A549 (cell line): Measurements from ENCODE around the gene RNU5D-1. TPM values are rescaled to one million over a fixed set of nuclear protein-coding genes. Genes with fewer than 3 reads are reported as not detected.

Experiments used
- ATAC-seq, 2 experiments: fragments of 200-7000 bp in 1 of 2; fragments of >200 bp in 1 of 2; cut with Nextera tagmentation in 1 of 2; cut with Tn5 transposase in 1 of 2; 3 replicates each; pipeline versions ENCODE4 v1.8.0 to v1.9.1; 2018 to 2020; ENCODE audit warnings: mild to moderate bottlenecking in 1 of 2, moderate library complexity in 1 of 2
- CTCF ChIA-PET: fragments of 300-600 bp; sonication (Branson Sonifier 250); formaldehyde crosslinking; extraction: SDS; loops from one replicate; lab custom pipeline; 2021; ENCODE audit warnings: antibody characterized with exemption, inconsistent platforms; lab: Yijun Ruan, JAX
- POLR2A ChIA-PET: fragments of 350-600 bp; formaldehyde crosslinking; extraction: SDS; loops from one replicate; lab custom pipeline; 2021; ENCODE audit warnings: antibody characterized with exemption, inconsistent platforms; lab: Yijun Ruan, JAX
- DNase-seq, 2 experiments: peaks; one replicate each; pipeline versions ENCODE4 v3.0.0 to v3.0.0-alpha.2; 2011 to 2016; ENCODE audit warnings: low read depth in 1 of 2, low spot score in 1 of 2
- FAIRE-seq: peaks from 2 replicates; lab custom pipeline; 2011; peaks lifted over from hg19 to GRCh38; lab: Jason Lieb, UNC
- H3K27ac ChIP-seq, 2 experiments: fragments of >200 bp; sonication (Bioruptor Twin); formaldehyde crosslinking; 3 replicates each; pipeline ENCODE4 v1.5.1; 2016 to 2017
- H3K4me1 ChIP-seq: fragments of >200 bp; sonication (Bioruptor Twin); formaldehyde crosslinking; 3 replicates; pipeline ENCODE4 v1.6.1; 2016
- H3K4me2 ChIP-seq: fragments of >200 bp; sonication (Bioruptor Twin); formaldehyde crosslinking; 3 replicates; pipeline ENCODE4 v1.6.1; 2016
- H3K4me3 ChIP-seq: fragments of >200 bp; sonication (Bioruptor Twin); formaldehyde crosslinking; 3 replicates; pipeline ENCODE4 v1.5.1; 2016
- H3K9me3 ChIP-seq: fragments of >200 bp; sonication (Bioruptor Twin); formaldehyde crosslinking; 3 replicates; pipeline ENCODE4 v1.6.1; 2016
- CHD2 ChIP-seq: fragments of 150-350 bp; IDR thresholded peaks from 2 replicates; pipeline ENCODE4 v1.6.1; 2014; ENCODE audit warnings: low read length; ENCODE audit not compliant: partially characterized antibody
- CHD4 ChIP-seq: fragments of 200-600 bp; sonication (generic); IDR thresholded peaks from 2 replicates; pipeline ENCODE4 v1.6.1; 2016; ENCODE audit warnings: antibody characterized with exemption, mild to moderate bottlenecking, borderline replicate concordance
- FOSB ChIP-seq: fragments of 250-450 bp; sonication (Bioruptor Pico); IDR thresholded peaks from 2 replicates; pipeline ENCODE4 v1.5.0; 2020; ENCODE audit warnings: mild to moderate bottlenecking, moderate library complexity
- FOXS1 ChIP-seq: fragments of 250-450 bp; sonication (Bioruptor Pico); IDR thresholded peaks from 2 replicates; pipeline ENCODE4 v1.5.0; 2020; ENCODE audit warnings: mild to moderate bottlenecking, moderate library complexity
- GATA3 ChIP-seq: IDR thresholded peaks from 2 replicates; pipeline ENCODE4 v1.6.1; 2012; ENCODE audit warnings: borderline replicate concordance
- HEYL ChIP-seq: fragments of 250-450 bp; sonication (Bioruptor Pico); IDR thresholded peaks from 2 replicates; pipeline ENCODE4 v1.8.0; 2021; ENCODE audit warnings: mild to moderate bottlenecking, moderate library complexity
- HOXB5 ChIP-seq: fragments of 250-450 bp; sonication (Bioruptor Pico); IDR thresholded peaks from 2 replicates; pipeline ENCODE4 v1.5.0; 2020; ENCODE audit warnings: mild to moderate bottlenecking, moderate library complexity
- KDM1A ChIP-seq: fragments of 200-600 bp; sonication (generic); IDR thresholded peaks from 2 replicates; pipeline ENCODE4 v1.6.1; 2016; ENCODE audit warnings: low read depth, mild to moderate bottlenecking
- MYC ChIP-seq: IDR thresholded peaks from 2 replicates; pipeline ENCODE4 v1.6.1; 2012; ENCODE audit warnings: mild to moderate bottlenecking, inconsistent platforms, low read length, improper control_type of control experiment, borderline replicate concordance
- NPAS2 ChIP-seq: fragments of 250-450 bp; sonication (Bioruptor Pico); IDR thresholded peaks from 2 replicates; pipeline ENCODE4 v1.8.0; 2022; ENCODE audit warnings: mild to moderate bottlenecking, moderate library complexity, borderline replicate concordance
- NR3C1 ChIP-seq: fragments of >200 bp; sonication (Bioruptor Twin); formaldehyde crosslinking; IDR thresholded peaks from 3 replicates; pipeline ENCODE4 v1.6.1; 2017
- PBX3 ChIP-seq: IDR thresholded peaks from 2 replicates; pipeline ENCODE4 v1.6.1; 2012
- RAD21 ChIP-seq, 2 experiments: fragments of >200 bp in 1 of 2; sonication (Bioruptor Twin) in 1 of 2; formaldehyde crosslinking in 1 of 2; IDR thresholded peaks in 1 of 2; conservative IDR thresholded peaks in 1 of 2; 2 replicates in 1 of 2; 3 replicates in 1 of 2; pipeline ENCODE4 v1.6.1; 2012 to 2018; ENCODE audit warnings: inconsistent platforms in 1 of 2
- RARB ChIP-seq: fragments of 250-450 bp; sonication (Bioruptor Pico); IDR thresholded peaks from 2 replicates; pipeline ENCODE4 v1.8.0; 2021; ENCODE audit warnings: mild to moderate bottlenecking, moderate library complexity
- RNF2 ChIP-seq: fragments of 200-600 bp; sonication (generic); IDR thresholded peaks from 2 replicates; pipeline ENCODE4 v1.6.1; 2016; ENCODE audit warnings: low read depth, mild to moderate bottlenecking, antibody characterized with exemption, moderate library complexity, borderline replicate concordance
- SMC3 ChIP-seq: fragments of >200 bp; sonication (Bioruptor Twin); formaldehyde crosslinking; IDR thresholded peaks from 3 replicates; pipeline ENCODE4 v1.6.1; 2018; ENCODE audit warnings: inconsistent platforms
- SREBF2 ChIP-seq: fragments of 450-650 bp; IDR thresholded peaks from 2 replicates; pipeline ENCODE4 v1.6.1; 2014; ENCODE audit warnings: mild to moderate bottlenecking, moderate library complexity
- ZC3H11A ChIP-seq: fragments of 450-650 bp; IDR thresholded peaks from 2 replicates; pipeline ENCODE4 v1.6.1; 2014; ENCODE audit warnings: antibody characterized with exemption, mild to moderate bottlenecking
- WGBS: methylation state at CpG from one replicate; pipeline ENCODE4 v1.1.6; 2017; ENCODE audit errors: missing lambda C conversion rate; 5-methylcytosine and 5-hydroxymethylcytosine counted together
- polyA plus RNA-seq, 4 experiments: library from polyadenylated mRNA; depleted of rRNA in 3 of 4; stranded (reverse); fragments of >200 nt; fragmentation: RNase III in 1 of 4; extraction: RNeasy Plus Mini Kit Qiagen cat#74134 plus additional on column Dnase treatment in 1 of 4; gene quantifications; 2 replicates in 3 of 4; 3 replicates in 1 of 4; pipeline ENCODE4 v1.2.3, GENCODE V29; 2011 to 2017
- TF ChIP-seq, protein P1 (sequence below): IDR thresholded peaks from 2 replicates; pipeline ENCODE4 v1.6.1; 2012
- TF ChIP-seq, protein P2 (sequence below): fragments of >200 bp; sonication (Bioruptor Twin); formaldehyde crosslinking; IDR thresholded peaks from 3 replicates; pipeline ENCODE4 v1.5.1; 2016
- TF ChIP-seq, protein P3 (sequence below): fragments of 250-450 bp; sonication (Bioruptor Pico); IDR thresholded peaks from 2 replicates; pipeline ENCODE4 v1.5.0; 2021; ENCODE audit warnings: mild to moderate bottlenecking, moderate library complexity, borderline replicate concordance

RNU5D-1 gene
- polyA plus RNA-seq, 2 of the 4 experiments (the other 2 are of a cell fraction), result not detected

GRCh38 chr1:44717653-44718052 lies 13.3 kb downstream of the RNU5D-1 start (continued):
- TF ChIP-seq FOSB (CRISPR knock-in tag), result no peak
- TF ChIP-seq SREBF2, result no peak
- TF ChIP-seq HOXB5 (CRISPR knock-in tag), result no peak
- TF ChIP-seq KDM1A, result no peak
- no peak for TF ChIP-seq CHD2
- no peak for TF ChIP-seq FOXS1 (CRISPR knock-in tag)

GRCh38 chr1:44717156-44717555 lies 13.8 kb downstream of the RNU5D-1 start:
- Histone ChIP-seq H3K4me2 (no peak overlapping the region), H3K4me3 (no peak overlapping the region), H3K27ac (no peak overlapping the region), H3K4me1 (peaks cover 11% of the 10 kb centered on the region; the same call in 1 of the 3 replicates), H3K9me3 (no peaks in the 10 kb centered on the region)
- ChIA-PET CTCF (interaction anchor here (0.5 to 1.8 kb wide), 9 partner anchors 9 to 64 kb away, joined by 3 to 8 read pairs (median 3); partner anchors contain the start of gene RNU5D-1), POLR2A (no interaction called here)
- FAIRE-seq (no peak), ATAC-seq (no peak), DNase-seq (no peak)
- 87% methylated on average over 4 of the region's 4 CpGs for WGBS
- TF ChIP-seq RNF2 (no peak), NPAS2 (no peak), NR3C1 (no peak), RARB (CRISPR knock-in tag) (no peak), GATA3 (no peak)

DNA sequence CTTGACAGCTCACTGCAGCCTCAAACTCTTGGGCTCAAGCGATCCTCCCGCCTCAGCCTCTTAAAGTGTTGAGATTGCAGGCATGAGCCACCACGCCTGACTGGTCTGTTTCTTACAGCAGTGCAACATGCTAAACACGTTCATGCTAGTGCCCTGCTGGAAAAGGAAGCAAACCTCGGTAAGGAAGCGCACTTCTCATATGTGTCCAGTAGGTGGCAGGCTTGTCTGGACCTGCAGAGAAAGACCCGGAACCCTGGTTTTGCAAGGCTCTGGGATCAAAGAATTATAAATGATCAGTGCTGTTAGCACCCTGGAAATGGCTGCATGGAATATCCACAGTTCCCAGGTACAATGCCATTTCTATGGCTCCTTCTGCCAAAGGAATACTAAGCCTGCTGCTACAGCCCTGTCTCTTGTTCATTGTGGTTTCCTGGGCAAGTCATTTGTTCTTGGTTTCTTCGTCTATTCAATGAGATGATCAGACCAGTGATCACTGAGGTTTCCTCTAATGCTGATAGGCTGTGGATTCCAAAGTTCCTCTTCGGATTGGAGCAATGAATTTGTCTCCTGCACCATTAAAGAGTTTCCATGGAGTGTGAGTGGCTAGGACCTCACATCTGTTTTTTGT lies 15.9 kb downstream of the RNU5D-1 start:
- ChIA-PET CTCF (interaction anchor here (0.7 to 2.6 kb wide), 8 partner anchors 8 to 82 kb away, joined by 3 to 12 read pairs (median 4); partner anchors contain the start of gene RNU5D-1), POLR2A (interaction anchor here (0.7 kb wide), 1 partner anchor 8 kb away, joined by 3 read pairs; no protein-coding TSS in a partner anchor)
- no peak for FAIRE-seq

More for the DNA sequence above, 15.9 kb downstream of the RNU5D-1 start:
- WGBS, result 12% methylated on average over 9 of the region's 9 CpGs
- DNase-seq (peak; percentile 75 to 78), ATAC-seq (peak; percentile 86 to 88)
- no peak overlapping the region for H3K4me3 ChIP-seq
- peaks cover 5% of the 10 kb centered on the region; the same call in 1 of the 3 replicates for H3K4me1 ChIP-seq
- H3K4me2 ChIP-seq, result no peak overlapping the region
- no peaks in the 10 kb centered on the region for H3K9me3 ChIP-seq
- TF ChIP-seq NR3C1 (no peak), HEYL (CRISPR knock-in tag) (no peak), ZC3H11A (no peak), PBX3 (no peak), MYC (no peak), KDM1A (no peak), RAD21 (conservative IDR thresholded peaks at IDR 0.05 in 1 of 2, IDR thresholded peaks at IDR 0.05 in 1 of 2) (peak; percentile 49 to 64), CHD4 (no peak), CHD2 (no peak), FOSB (CRISPR knock-in tag) (no peak), FOXS1 (CRISPR knock-in tag) (no peak), SMC3 (peak; percentile 32; the same call in 2 of the 3 replicates)
- TF ChIP-seq, protein P1, sequence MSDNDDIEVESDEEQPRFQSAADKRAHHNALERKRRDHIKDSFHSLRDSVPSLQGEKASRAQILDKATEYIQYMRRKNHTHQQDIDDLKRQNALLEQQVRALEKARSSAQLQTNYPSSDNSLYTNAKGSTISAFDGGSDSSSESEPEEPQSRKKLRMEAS, result no peak
- TF ChIP-seq, protein P2, sequence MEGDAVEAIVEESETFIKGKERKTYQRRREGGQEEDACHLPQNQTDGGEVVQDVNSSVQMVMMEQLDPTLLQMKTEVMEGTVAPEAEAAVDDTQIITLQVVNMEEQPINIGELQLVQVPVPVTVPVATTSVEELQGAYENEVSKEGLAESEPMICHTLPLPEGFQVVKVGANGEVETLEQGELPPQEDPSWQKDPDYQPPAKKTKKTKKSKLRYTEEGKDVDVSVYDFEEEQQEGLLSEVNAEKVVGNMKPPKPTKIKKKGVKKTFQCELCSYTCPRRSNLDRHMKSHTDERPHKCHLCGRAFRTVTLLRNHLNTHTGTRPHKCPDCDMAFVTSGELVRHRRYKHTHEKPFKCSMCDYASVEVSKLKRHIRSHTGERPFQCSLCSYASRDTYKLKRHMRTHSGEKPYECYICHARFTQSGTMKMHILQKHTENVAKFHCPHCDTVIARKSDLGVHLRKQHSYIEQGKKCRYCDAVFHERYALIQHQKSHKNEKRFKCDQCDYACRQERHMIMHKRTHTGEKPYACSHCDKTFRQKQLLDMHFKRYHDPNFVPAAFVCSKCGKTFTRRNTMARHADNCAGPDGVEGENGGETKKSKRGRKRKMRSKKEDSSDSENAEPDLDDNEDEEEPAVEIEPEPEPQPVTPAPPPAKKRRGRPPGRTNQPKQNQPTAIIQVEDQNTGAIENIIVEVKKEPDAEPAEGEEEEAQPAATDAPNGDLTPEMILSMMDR, result peak; percentile 69
- TF ChIP-seq, protein P3, sequence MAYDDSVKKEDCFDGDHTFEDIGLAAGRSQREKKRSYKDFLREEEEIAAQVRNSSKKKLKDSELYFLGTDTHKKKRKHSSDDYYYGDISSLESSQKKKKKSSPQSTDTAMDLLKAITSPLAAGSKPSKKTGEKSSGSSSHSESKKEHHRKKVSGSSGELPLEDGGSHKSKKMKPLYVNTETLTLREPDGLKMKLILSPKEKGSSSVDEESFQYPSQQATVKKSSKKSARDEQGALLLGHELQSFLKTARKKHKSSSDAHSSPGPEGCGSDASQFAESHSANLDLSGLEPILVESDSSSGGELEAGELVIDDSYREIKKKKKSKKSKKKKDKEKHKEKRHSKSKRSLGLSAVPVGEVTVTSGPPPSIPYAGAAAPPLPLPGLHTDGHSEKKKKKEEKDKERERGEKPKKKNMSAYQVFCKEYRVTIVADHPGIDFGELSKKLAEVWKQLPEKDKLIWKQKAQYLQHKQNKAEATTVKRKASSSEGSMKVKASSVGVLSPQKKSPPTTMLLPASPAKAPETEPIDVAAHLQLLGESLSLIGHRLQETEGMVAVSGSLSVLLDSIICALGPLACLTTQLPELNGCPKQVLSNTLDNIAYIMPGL, result no peak
- H3K27ac ChIP-seq, result peak overlapping the region in 1 of 2 experiments; percentile 26; a peak in 2 of 6 replicates
